ENCODE measurements around the gene GOLIM4.
"Not testable (repeated sequence)": the region's sequence is repeated elsewhere in the genome, so short reads cannot be mapped to it uniquely, and the experiment has no call there.

GOLIM4 gene

GRCh38 chr3:168073842-168074605 lies 21.7 kb downstream of the GOLIM4 start:
- no peak for DNase-seq

- no peak for DNase-seq
Observed at GRCh38 chr3:168072323-168072650, 23.4 kb downstream of the GOLIM4 start.

- no peak for DNase-seq
Observed at GRCh38 chr3:168071591-168072322, 24.0 kb downstream of the GOLIM4 start.

- no peak for DNase-seq
Observed at GRCh38 chr3:168070919-168071318, 24.8 kb downstream of the GOLIM4 start.

GRCh38 chr3:168068346-168068745 lies 27.4 kb downstream of the GOLIM4 start:
- DNase-seq: no peak

GRCh38 chr3:168066882-168067281 lies 28.8 kb downstream of the GOLIM4 start:
- DNase-seq: no peak

GRCh38 chr3:168065569-168065968 lies 30.2 kb downstream of the GOLIM4 start:
- DNase-seq: no peak

- no peak for DNase-seq
Observed at GRCh38 chr3:168063122-168063521, 32.6 kb downstream of the GOLIM4 start.

GRCh38 chr3:168062679-168063078 lies 33.0 kb downstream of the GOLIM4 start:
- no peak for DNase-seq

- DNase-seq: no peak
Observed at GRCh38 chr3:168061332-168061996, 34.3 kb downstream of the GOLIM4 start.

GRCh38 chr3:168060317-168060716 lies 35.4 kb downstream of the GOLIM4 start:
- no peak for DNase-seq

- DNase-seq: no peak
Observed at GRCh38 chr3:168058481-168058880, 37.2 kb downstream of the GOLIM4 start.

GRCh38 chr3:168056398-168057230 lies 39.1 kb downstream of the GOLIM4 start:
- not testable (repeated sequence) for DNase-seq

GRCh38 chr3:168054447-168054846 lies 41.3 kb downstream of the GOLIM4 start:
- no peak for DNase-seq

- no peak for DNase-seq
Observed at GRCh38 chr3:168053115-168053514, 42.6 kb downstream of the GOLIM4 start.

- DNase-seq: no peak
Observed at GRCh38 chr3:168052515-168052914, 43.2 kb downstream of the GOLIM4 start.

- no peak for DNase-seq
Observed at GRCh38 chr3:168051531-168052471, 43.9 kb downstream of the GOLIM4 start.

GRCh38 chr3:168051070-168051469 lies 44.7 kb downstream of the GOLIM4 start:
- no peak for DNase-seq

- no peak for DNase-seq
Observed at GRCh38 chr3:168049367-168049974, 46.3 kb downstream of the GOLIM4 start.

GRCh38 chr3:168048414-168049330 lies 47.1 kb downstream of the GOLIM4 start:
- no peak for DNase-seq

Measured in NCI-H1436 (cell line).